PC-9 (cell line): ENCODE results near the gene EHMT1.

Source experiments
- CTCF ChIP-seq: fragments of 200-600 bp; sonication (generic); conservative IDR thresholded peaks from 2 replicates; pipeline ENCODE4 v1.6.1; 2017; ENCODE audit warnings: mixed run types, antibody characterized with exemption, mild to moderate bottlenecking, moderate library complexity
- EZH2 ChIP-seq: fragments of 200-600 bp; sonication (generic); IDR thresholded peaks from 2 replicates; pipeline ENCODE4 v1.8.0; 2017; ENCODE audit warnings: antibody characterized with exemption, low read depth

DNA sequence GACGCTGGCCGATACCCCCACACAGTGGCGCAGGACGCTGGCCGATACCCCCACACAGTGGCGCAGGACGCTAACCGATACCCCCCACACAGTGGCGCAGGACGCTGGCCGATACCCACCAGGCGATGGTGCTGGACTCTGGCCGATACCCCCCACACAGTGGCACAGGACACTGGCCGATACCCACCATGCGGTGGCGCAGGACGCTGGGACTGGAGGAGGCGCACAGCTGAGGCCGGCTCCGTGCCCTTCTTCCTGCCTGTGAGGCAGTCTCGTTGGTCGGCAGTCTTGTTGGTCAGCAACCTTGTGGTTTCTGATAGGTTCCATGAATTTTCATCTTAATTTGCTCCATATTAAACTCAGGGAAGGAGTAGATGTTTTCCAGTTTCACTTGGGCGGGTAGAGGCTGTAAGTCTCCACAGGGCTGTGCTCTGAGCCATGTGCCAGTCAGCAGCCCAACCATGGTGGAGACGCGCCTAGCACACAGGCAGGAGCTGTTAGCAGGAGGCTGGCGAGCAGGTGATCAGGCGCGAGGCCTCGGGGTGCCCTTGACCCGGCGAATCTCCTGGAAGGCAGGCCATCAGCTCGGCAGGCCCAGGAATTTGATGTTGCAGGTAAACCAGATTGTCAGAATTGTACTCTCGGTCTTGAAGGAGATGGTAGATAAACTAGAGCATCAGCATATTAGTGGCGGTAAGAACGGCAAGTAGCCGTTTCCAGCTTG is 75.6 kb downstream of the EHMT1 start:
- TF ChIP-seq CTCF (no peak), EZH2 (no peak)
